Measurements from ENCODE around the gene FDX1.

The FDX1 gene

GRCh38 chr11:110454609-110455008 is 24.9 kb downstream of the FDX1 start:
- DNase-seq (ENCODE audit: low read depth): no peak
- TF ChIP-seq CTCF (conservative IDR thresholded peaks at IDR 0.05; ENCODE audit: low read depth, low read length): no peak
- H3K4me3 ChIP-seq (ENCODE audit: low read depth, low read length): no peak overlapping the region

- no peak overlapping the region for H3K4me3 ChIP-seq (ENCODE audit: low read depth, low read length)
- no peak for DNase-seq (ENCODE audit: low read depth)
- TF ChIP-seq CTCF (conservative IDR thresholded peaks at IDR 0.05; ENCODE audit: low read depth, low read length): no peak
Observed at GRCh38 chr11:110455718-110456117, 26.0 kb downstream of the FDX1 start.

- H3K4me3 ChIP-seq (ENCODE audit: low read depth, low read length): no peak overlapping the region
- peak; percentile 85 for DNase-seq (ENCODE audit: low read depth)
- TF ChIP-seq CTCF (conservative IDR thresholded peaks at IDR 0.05; ENCODE audit: low read depth, low read length): peak; percentile 81
Observed at GRCh38 chr11:110463153-110463552, 33.4 kb downstream of the FDX1 start.

- no peak for DNase-seq (ENCODE audit: low read depth)
- H3K4me3 ChIP-seq (ENCODE audit: low read depth, low read length): no peak overlapping the region
- no peak for TF ChIP-seq CTCF (conservative IDR thresholded peaks at IDR 0.05; ENCODE audit: low read depth, low read length)
Observed at GRCh38 chr11:110465231-110465630, 35.5 kb downstream of the FDX1 start.

- no peak overlapping the region for H3K4me3 ChIP-seq (ENCODE audit: low read depth, low read length)
- DNase-seq (ENCODE audit: low read depth): peak; percentile 19
- no peak for TF ChIP-seq CTCF (conservative IDR thresholded peaks at IDR 0.05; ENCODE audit: low read depth, low read length)
Observed at GRCh38 chr11:110467556-110467955, 37.8 kb downstream of the FDX1 start.

- no peak for TF ChIP-seq CTCF (conservative IDR thresholded peaks at IDR 0.05; ENCODE audit: low read depth, low read length)
- H3K4me3 ChIP-seq (ENCODE audit: low read depth, low read length): no peak overlapping the region
- DNase-seq (ENCODE audit: low read depth): no peak
Observed at GRCh38 chr11:110468121-110468520, 38.4 kb downstream of the FDX1 start.

- TF ChIP-seq CTCF (conservative IDR thresholded peaks at IDR 0.05; ENCODE audit: low read depth, low read length): no peak
- H3K4me3 ChIP-seq (ENCODE audit: low read depth, low read length): no peak overlapping the region
- no peak for DNase-seq (ENCODE audit: low read depth)
Observed at GRCh38 chr11:110469127-110469526, 39.4 kb downstream of the FDX1 start.
